K562 (cell line): Measurements from ENCODE around the gene KIF15.

Source experiments
- CTCF ChIP-seq, 3 experiments: IDR thresholded peaks in 2 of 3; conservative IDR thresholded peaks in 1 of 3; 2 replicates each; pipeline ENCODE4 v1.5.1; 2011 to 2012; ENCODE audit warnings: low read length in 3 of 3, mild to moderate bottlenecking in 3 of 3, control low read depth in 2 of 3, improper control_type of control experiment in 1 of 3, inconsistent platforms in 1 of 3, low read depth in 1 of 3, mixed read lengths in 1 of 3, moderate library complexity in 1 of 3; ENCODE audit not compliant: insufficient read depth in 2 of 3
- MAFG ChIP-seq: fragments of 450-650 bp; conservative IDR thresholded peaks from 2 replicates; pipeline ENCODE4 v1.6.1; 2016; ENCODE audit warnings: missing genetic modification characterization, missing compliant biosample characterization
- MAX ChIP-seq: sonication (generic); formaldehyde crosslinking; IDR thresholded peaks from 2 replicates; pipeline ENCODE4 v1.9.0; 2022; ENCODE audit warnings: mild to moderate bottlenecking, missing genetic modification reagents
- NR2C2 ChIP-seq, 2 experiments: fragments of 200-800 bp in 1 of 2; sonication (Bioruptor generic) in 1 of 2; sonication (generic) in 1 of 2; formaldehyde crosslinking in 1 of 2; IDR thresholded peaks; 2 replicates each; pipeline versions ENCODE4 v1.6.1 to v1.8.0; 2016 to 2022; ENCODE audit warnings: mild to moderate bottlenecking in 1 of 2, missing compliant biosample characterization in 1 of 2, missing genetic modification characterization in 1 of 2, missing genetic modification reagents in 1 of 2
- PCBP1 ChIP-seq: fragments of 200-400 bp; formaldehyde crosslinking; IDR thresholded peaks from 2 replicates; pipeline ENCODE4 v1.6.1; 2018; ENCODE audit warnings: mild to moderate bottlenecking, low read depth, low read length; ENCODE audit not compliant: poor library complexity, severe bottlenecking
- PML ChIP-seq: IDR thresholded peaks from 2 replicates; pipeline ENCODE4 v1.6.1; 2012; ENCODE audit warnings: low read length, inconsistent platforms
- POLR2A ChIP-seq: fragments of 450-650 bp; conservative IDR thresholded peaks from 2 replicates; pipeline ENCODE4 v1.6.1; 2016
- THAP7 ChIP-seq: fragments of 250-450 bp; sonication (Bioruptor Pico); IDR thresholded peaks from 2 replicates; pipeline ENCODE4 v1.5.0; 2021

- no peak for TF ChIP-seq NR2C2 (CRISPR knock-in tag; IDR thresholded peaks at IDR 0.05)
- TF ChIP-seq NR2C2 (tag; IDR thresholded peaks at IDR 0.05), result no peak
- no peak for TF ChIP-seq POLR2A
- TF ChIP-seq MAX (CRISPR knock-in tag), result no peak
- no peak for TF ChIP-seq MAFG (tag)
- no peak for TF ChIP-seq CTCF (IDR thresholded peaks at IDR 0.05 in 2 of 3, conservative IDR thresholded peaks at IDR 0.05 in 1 of 3; ENCODE audit: insufficient read depth in 2 of 3, low read depth in 1 of 3, low read length in 3 of 3)
- no peak for TF ChIP-seq THAP7 (CRISPR knock-in tag)
- TF ChIP-seq PCBP1, result no peak
- no peak for TF ChIP-seq PML
Measured at GRCh38 chr3:44874308-44874707, 112.7 kb downstream of the KIF15 start, which contains the start of gene TGM4.
